IPS DF 4.7 (cell line): ENCODE measurements around the gene CEPT1.
A peak's percentile ranks its signal among the peaks of the same experiment; 100 is the strongest.

Experiments
- DNase-seq: peaks from one replicate; pipeline ENCODE4 v3.0.0-alpha.2; 2013; ENCODE audit warnings: low spot score; ENCODE audit errors: extremely low read depth

Gene CEPT1

DNA sequence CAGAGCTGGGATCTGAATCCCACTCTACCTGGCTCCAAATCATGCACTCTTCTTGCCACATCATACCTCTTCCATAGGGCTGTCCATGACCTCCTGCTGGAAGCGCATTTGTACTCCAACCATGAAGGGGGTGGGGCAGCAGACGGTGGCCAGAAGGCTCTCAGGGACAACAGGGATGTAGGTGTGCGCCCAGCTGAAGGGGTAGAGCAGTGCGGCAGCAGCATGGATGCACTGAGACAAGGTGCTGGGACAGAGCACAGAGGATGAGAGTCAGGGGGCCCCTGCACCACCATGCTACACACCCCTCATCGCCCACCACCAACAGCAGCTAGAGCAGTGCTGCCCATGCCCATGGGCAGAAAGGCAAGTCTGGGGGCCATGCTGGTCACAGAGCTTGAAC is 52.1 kb downstream of the CEPT1 start:
- no peak for DNase-seq

DNA sequence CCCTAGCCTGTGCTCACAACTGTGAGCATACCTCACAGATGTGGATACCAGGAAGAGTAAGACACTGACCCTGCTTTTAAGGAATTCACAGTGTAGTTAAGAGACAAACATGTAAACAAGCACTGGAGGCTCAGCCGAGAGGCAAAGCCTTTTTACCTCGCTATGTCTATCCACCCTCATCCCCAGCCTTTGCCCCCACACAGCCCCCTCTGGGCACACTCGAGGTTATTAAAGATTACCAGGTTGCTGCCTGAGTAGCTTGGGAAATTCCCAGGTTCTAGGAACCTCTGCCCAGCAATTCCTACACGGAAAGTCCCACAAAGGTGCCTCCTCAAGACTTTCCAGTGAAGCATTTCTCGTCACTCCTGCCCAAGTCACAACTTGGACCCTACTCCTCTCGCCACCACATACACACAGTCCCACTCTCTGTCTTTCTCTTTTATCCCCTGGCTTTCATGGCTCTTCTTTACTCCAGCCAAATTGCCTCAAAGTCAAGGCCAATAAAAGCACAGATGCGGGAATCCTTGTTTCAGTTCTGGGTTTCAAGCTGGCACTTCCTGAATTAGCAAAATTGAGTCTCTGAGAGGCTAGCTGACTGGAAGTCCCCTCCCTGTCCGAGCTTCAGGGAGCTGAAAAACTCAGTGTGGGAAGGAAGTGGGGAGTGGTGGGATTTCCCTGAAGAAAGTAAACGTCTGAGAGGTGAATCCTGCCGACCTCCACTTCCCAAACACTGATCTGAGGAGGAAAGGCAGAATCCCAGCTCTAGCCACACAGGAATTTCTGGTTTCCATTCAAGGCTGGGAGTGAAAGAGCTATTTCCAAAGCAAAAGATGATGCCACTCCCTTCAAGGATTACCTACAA is 52.9 kb downstream of the CEPT1 start:
- no peak for DNase-seq

DNA sequence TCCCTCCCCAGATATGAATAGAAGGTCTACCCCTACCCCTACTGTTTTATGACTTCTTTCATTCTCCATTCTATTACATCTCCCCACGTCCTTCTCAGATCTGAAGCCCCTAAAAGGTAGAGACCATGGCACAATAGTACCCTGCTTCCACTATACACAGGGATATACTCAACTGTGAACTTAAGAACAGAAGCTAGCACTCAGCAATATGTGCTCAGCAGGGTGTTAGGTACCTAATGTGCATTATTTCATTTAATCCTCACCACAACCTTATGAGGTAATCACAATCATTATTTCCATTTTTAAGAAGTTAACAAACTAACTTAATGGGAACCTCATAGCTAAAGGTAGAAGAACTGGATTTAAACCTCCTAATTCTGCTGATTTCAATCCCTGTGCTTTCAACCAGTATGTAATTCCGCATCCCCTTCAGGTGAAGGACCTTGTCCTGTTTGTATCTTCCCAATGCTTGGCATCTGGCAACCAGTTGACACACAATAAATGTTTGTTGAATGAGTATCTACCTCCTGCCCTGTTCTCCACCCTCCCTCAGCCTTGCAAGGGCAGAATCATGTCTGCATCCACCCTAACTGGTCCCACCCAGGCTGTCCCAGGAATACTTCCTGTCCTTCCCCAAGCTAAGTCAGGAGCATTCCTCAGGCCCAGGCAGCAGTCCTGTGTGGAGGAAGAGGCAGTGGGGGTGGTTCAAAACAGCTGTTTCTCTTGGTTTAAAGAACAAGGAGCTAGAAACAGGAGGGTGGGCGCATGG is 53.9 kb downstream of the CEPT1 start:
- DNase-seq, result no peak

DNA sequence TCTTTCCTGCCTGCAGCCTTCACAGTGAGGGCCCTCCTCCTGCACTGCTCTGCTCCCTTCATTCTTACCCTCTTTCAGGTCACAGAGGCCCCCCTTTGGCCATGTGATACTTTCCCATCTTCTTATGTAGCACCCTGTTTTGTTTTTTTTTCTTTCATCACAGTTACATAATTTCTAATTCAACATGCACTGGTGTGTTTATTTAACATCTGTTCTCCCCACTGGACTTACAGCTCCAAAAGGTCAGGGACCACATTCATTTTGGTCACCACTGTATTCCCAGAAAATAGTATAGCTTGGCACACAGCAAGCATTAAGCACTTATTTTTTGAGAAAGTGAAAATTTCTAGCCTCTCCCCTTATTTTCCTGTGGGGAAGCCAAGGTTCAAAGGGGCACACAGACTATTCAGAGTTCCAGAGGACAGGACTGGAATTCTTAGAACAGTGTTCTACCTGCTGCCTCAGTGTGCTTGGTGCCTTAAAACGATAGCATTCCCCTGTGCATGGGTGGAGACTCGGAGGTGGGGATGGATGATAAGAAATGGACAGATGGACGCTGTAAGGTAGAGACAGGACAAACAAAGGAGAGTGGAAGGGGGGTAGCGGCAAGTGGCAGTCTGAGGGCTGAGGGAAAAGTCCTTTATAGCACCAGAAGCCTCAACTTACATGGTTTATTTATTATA is 55.1 kb downstream of the CEPT1 start:
- no peak for DNase-seq

DNA sequence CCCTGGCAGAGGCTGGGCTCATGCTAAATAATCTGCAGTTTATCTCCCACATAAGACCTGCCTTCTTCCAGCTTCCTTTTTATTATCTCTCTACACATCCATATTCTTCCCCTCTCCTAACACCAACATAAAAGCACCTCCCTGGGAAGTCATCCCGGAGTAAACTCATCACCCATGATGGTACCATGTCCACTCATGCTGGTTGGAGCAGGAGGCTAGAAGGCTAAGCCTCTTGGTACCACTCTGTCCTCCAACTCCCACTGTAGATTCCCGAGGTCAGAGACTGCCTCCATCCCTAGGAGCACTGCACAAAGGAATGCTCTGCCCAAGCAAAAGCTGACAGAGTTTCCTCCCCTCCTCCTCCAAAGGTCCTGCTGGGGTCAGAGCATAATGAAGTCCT is 56.2 kb downstream of the CEPT1 start:
- no peak for DNase-seq

DNA sequence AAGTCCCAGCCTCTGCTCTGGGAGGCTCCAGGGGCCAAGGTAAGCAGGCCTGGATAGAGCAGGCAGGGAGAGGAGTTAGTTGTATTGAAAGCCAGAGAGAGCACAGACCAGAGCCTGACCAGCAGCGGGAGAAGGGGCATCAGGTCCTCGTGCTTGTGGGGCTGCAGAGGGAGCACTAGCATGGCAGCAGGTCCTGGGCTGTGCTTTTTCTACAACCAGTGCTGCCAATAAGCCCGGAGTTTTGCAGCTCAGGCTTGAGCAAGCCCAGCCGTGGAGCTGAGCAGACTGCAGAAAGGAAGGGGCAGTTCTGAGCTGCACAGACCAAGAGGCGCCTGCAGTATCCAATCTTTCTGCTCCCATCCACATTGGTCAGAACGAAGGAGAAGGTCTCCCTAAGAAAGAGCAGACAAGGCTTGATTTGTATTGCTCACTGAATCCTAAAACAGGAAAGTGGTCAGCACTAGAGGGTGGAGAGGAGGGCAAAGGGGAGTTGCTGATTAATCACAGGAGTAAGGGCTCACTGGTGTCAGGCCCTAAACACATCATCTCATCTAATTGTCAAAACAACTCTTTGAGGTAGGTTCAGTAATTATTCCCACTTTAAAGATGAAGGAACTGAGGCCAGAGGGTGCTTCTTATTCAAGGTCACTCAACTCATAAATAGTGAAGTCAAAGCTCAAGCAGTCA is 57.7 kb downstream of the CEPT1 start:
- DNase-seq, result peak; percentile 36

DNA sequence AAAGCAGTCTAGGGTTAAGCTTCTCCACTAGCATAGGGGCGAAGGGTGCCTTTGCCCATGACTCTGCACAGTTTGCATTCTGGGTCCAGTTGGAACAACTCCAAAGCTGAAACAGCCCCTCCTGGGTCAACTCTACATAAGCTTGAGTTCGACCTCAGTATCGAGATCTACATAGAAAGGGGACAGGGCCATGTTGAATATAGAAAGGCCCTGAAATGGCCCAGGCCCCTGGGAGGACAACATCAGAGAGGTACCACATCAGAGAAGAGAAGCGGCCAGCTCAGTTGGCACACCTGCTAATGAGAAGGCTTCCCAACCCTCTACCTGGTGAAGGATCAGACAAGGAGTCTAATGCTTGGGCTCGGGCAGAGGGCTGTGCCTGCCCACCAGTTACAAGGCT is 58.8 kb downstream of the CEPT1 start:
- DNase-seq, result no peak

DNA sequence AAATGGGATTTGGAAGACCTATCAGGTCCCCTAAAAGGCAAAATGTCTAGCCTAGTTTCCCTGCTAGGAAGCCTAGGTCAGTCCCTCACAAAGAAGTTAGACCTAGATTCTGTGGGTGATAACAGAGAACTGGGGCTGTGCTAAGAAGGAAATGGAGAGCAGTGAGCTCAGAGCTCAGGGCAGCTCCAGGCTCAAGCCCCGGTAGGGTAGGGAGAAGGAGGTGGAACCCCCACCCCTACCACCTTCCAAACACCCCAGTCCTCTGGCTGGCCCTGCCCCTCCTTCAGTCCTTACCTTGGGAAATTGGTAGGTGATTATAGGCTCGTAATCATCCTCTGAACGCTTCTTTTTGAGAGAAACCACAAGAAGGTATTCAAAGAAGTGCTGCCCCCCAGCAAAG is 59.3 kb downstream of the CEPT1 start:
- DNase-seq, result no peak

DNA sequence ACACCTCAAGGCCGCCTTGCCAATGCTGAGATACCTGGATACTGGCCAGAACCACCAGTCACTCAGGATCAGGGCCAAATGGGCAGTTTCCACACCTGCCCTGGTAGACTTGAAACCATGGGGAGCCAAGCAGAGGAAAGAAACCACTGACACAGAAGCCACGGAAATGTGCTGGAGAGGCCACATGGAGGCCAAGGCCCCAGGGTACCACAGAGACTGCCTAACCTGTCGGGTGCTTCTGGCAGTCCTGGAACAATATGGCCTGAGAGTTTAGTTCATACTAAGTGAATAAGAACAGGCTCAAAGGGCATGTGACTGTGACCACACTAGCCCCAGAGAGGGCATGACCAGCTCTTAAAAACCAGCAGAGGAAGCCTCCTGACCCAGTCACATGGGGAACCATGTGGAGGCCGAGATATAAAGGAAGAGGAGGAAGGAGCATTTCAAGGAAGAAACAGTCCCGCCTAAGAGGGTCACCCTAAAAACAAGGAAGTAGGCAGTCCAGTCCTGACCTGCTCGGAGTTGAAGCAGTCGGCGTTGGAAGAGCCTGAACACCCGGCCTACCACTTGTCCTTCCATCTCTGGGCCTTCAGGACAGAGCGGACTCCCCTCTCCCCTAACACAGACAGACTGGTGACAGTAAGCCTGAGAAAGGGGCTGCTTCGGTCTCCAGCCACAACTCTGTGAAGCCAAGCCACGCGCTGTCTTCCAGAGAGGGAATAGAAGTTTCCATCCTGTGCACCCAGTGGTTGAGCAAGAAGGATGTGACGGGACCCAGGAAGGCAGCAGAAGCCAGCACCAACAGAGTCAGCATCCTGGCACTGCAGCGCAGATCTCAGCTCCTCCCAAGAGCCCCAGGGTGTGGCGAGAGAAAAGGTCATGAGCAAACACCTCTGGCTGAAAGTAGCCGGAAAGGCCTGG is 60.1 kb downstream of the CEPT1 start, which contains the start of gene DENND2D:
TSS of gene DENND2D (minus strand) at position 766 of the 921 bp plus-strand sequence. CDS start at position 579, 187 bp downstream.
- DNase-seq, result no peak

DNA sequence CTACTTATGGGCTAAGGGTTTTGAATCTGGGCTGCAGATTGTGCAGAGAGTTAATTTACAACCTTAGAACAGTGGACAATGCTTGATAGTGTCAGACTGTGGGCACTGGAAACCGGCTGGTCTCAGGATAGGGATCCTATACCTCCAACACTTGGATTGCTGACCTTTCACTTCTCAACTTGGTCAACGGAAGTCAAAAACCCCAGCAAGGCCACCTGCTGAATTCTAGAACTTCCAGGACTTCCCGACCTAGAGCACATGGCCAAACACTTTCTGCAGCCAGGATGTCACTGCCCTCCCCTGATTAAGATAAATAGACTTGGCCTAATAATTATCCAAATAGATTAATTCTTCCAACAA is 60.8 kb downstream of the CEPT1 start:
- no peak for DNase-seq

DNA sequence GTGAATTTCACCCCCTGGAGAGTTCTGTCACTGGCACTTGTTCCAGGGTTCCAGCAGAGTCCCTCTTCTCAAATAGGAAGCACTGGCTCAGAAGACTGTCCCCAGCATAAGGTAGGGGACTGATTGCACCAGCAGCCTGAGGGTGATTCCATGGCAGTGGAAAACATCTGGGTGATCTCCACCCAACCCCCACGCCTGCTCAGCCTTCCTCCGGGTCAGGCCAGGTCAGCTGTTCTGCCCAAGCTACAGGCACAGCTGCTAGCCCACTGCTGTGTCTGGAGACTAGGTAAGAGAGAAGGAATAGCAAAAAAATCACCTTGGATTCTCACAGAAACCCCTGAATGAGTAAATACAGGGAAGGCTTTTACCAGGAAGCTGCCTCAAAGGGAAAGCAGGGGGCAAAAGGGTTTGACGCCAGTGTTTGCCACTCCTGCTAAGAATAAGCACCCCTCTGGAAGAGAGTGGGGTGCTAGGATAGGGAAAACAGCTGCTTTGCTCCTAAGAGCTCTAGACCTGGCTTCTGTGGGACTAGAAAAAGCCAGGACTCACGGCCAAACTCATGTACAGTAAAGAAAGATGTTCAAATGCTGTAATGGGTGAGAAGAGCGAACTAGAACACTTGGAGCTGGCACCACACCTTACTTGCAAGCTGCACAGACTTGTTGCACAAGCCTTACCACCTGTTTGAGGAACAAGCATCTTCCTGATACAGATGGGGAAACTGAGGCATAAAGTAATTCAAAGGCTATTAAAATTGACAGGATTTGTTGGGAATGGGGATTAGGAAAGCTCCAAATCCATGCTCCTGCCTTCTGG is 61.5 kb downstream of the CEPT1 start:
- DNase-seq, result no peak

DNA sequence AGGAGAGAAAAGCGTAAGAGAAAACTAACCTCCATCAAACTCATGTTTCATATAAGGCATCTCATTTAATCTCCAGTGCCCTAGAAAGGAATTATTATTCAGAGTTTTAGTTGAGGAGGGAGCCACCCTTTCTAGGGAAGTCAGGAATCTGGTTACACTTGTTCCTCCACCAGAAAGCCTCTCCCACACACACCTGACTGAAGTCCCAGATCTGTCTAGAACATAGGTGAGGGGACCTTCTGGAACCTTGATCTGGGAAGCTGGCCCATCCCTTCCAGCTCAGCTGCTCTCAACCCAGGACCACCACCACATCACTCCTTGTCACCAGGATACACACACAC is 62.3 kb downstream of the CEPT1 start:
- no peak for DNase-seq

DNA sequence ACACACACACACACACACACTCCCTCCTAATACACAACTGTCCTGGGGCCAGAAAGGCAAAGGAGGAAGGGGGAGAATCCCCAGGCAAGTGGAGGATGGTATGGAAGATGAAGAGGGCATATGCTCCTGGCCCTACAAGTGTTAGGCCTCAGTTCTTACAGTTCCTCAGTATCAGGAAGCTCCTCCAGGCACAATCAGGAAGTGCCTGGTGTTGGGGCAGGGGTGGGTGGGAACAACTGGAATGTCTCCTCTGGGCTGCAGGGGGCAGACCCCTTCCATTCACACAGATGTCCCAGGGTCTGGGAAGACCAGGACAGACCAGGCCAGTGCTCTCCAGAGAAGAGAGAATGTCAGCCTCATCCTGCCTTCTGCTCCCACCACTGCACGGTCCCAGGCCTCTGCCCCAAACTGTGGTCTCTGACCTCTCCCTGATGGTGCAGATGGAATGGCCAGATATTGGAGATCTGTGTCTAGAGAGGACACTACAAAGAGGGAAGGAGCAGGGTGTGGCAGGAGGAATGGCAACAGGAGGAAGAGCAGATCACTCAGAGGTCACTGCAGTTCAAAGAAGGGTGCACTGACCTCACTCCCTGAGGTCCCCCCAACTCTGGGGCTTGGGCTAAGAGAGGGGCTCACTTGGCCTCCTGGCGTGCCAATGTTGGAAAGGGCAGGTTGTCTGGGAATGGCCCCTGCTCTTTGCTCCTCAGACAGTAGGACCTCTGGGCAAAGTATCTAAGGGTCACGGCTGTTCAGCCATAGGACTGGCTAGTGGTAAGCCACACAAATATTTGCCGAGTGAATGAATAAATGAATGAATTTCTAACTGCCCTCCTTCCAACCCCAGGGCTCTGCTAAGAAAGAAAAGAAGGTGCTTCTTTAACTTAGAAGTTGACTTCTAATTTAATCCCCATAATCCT is 62.9 kb downstream of the CEPT1 start:
- DNase-seq, result no peak

DNA sequence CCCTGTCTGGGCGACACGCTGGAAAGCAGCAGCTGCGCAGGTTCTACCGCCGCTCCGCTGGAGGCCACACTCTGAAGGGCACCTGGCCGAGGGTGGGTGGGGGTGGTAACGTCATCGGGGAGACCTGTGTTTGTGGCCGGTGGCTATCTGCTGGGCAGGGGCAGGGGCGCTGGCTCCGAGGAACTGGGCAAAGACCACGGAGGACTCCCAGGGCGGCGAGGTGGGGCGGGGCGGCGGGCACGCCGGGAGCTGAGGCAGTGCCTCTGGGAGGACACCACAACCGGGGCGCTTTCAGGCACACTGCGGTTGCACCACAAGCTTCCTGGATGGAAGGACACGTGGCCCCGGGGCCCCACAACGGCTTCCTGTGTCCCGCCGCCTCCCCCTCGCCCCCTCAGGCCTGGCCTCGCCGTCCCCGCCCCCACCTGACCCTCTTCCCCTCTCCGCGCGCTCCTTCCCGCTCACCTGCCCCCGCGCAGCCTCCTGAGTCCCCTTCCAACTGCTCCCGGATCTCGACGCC is 63.7 kb downstream of the CEPT1 start:
- DNase-seq, result no peak

DNA sequence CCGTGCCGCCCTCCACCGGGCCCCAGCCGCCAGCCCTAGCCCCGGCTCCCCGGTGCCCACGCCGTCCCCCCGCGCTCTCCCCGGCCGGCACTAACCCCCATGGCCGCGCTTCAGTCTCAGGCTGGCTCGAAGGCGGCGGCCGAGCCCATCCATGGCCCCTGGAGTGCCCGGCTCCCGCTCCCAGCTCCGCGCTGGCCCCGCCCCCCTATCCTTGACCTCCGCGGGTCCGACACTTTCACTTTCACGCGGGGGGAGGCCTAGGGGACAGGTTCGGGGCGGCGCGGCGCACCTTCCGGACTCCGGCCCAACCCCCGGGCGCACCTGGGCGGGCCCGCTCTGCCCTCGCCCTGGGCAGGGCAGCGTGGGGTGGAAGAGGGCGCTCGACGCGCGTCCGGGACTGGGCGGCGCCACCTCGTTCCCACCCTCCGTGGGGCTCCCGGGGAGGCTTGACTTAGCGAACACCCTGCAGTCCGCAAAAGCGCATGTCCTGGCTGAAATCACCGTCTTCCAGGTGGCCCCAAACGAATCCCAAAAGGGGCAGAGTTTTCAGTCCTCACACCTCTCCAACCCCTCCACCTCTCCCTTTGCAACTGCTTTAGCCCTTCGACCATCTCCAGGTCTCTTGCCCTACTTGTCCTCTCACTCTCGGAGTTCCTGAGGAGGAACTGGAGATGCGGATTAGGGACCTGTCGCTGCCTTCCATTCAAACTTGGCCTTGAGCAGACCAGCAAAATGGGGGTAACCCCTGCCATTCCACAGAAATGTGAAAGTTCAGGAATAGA is 64.4 kb downstream of the CEPT1 start:
- no peak for DNase-seq

DNA sequence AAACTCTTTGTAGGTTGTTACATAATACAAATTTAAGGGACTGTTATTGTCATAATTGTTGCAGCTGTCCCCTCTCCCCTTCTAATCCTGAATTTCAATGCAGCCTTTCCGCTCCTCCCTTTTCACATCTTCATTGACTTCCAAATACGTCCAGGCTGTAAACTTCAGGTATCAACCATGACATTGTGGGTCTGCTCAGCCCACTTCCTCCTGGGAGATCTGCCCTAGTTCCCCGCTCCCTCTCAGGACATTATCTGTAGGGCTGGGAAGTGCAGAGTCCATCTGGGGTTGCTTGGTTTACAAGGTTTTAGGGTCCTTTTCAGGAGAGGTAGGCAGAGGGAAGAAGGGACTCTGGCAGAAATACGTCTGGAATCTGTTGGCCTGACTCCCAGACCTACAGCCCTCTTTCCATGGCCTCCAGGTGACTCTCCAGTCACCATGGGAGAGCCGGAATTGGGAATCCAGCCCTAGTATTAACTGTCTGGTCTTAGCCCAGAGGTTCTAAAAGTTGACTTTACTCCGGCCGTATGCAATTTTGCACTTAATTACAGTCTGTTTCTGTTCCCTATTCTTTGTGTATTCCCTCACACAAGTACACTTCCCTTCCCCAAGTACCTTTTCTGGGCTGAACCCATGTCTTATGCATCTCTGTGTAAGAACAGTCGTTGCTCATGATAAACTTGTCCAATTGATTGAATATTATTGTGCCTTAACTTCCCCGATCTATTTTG is 65.1 kb downstream of the CEPT1 start:
- DNase-seq, result no peak

DNA sequence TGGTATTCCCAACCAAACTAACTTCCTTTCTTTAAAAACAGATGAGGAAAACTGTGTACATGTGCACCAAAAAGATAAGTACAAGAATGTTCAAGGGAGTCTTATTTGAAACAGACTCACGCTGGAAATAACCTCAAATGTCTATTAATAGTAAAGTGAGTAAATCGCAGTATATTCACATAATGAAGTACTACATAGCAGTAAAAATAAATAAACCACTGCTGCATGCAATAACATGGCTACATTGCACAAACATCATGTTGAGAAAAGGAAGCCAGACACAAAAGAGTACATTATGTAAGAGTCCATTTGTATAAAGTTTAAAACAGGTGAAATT is 65.7 kb downstream of the CEPT1 start:
- DNase-seq, result no peak
